ENCODE results near the gene MRAS. TPM values are rescaled to one million over a fixed set of nuclear protein-coding genes. Genes with fewer than 3 reads are reported as not detected.

Gene MRAS
- total RNA-seq, 1 donor from 2014 or later: 40.1 TPM

DNA sequence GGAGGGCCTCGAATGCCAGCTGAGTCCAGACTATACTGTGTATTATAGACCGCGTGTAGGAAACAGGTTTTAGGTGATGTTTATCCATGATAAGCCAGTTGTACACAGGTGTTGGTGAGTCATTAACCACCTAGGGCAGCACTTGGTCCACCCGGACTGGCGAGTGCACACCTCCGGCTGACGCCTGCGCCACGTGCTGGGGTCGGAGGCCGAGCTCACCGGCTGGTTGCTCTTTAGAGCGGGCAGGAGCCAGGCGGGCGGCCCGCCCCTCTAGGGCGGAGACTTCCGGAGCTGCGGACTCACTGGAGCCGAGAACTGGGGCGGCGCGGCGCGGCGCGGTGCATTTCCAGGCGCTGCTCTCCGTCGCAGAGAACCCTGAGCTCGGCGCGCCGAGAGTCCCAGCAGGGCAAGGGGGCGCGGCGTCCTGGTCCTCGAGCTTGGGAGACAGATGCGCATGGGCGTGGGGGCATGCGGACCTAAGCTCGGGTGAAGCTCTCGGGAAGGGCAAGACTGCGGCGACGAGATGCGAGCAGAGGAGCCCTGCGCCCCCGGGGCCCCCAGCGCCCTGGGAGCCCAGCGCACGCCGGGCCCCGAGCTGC is 86.0 kb downstream of the MRAS start, which contains the start of gene ESYT3:
TSS of gene ESYT3 (plus strand) at position 341 of the 599 bp plus-strand sequence. CDS start at position 524, 183 bp downstream.
- Mint-ChIP-seq H3K36me3 (no peaks in the 10 kb centered on the region), H3K9me3 (no peaks in the 10 kb centered on the region), H3K4me1 (no peaks in the 10 kb centered on the region), H3K4me3 (peak within 1 kb of the TSS; percentile 73), H3K27ac (no peak within 1 kb of the TSS), H3K27me3 (ENCODE audit: low read depth) (peaks cover 69% of the 10 kb centered on the region)
- TF ChIP-seq, protein P1, sequence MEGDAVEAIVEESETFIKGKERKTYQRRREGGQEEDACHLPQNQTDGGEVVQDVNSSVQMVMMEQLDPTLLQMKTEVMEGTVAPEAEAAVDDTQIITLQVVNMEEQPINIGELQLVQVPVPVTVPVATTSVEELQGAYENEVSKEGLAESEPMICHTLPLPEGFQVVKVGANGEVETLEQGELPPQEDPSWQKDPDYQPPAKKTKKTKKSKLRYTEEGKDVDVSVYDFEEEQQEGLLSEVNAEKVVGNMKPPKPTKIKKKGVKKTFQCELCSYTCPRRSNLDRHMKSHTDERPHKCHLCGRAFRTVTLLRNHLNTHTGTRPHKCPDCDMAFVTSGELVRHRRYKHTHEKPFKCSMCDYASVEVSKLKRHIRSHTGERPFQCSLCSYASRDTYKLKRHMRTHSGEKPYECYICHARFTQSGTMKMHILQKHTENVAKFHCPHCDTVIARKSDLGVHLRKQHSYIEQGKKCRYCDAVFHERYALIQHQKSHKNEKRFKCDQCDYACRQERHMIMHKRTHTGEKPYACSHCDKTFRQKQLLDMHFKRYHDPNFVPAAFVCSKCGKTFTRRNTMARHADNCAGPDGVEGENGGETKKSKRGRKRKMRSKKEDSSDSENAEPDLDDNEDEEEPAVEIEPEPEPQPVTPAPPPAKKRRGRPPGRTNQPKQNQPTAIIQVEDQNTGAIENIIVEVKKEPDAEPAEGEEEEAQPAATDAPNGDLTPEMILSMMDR (IDR thresholded peaks at IDR 0.05; ENCODE audit: unreplicated experiment): no peak
- DNase-seq (ENCODE audit: low spot score in 2 of 2, unreplicated experiment in 2 of 2): peak; percentile 48 to 66

GRCh38 chr3:138434875-138435772 is 86.7 kb downstream of the MRAS start:
- peak in 1 of 2 experiments; percentile 63 for DNase-seq (ENCODE audit: low spot score in 2 of 2, unreplicated experiment in 2 of 2)
- Mint-ChIP-seq H3K27me3 (ENCODE audit: low read depth) (peaks cover 69% of the 10 kb centered on the region), H3K27ac (no peak overlapping the region), H3K36me3 (no peaks in the 10 kb centered on the region), H3K4me3 (peak overlapping the region; percentile 73), H3K9me3 (no peaks in the 10 kb centered on the region), H3K4me1 (no peaks in the 10 kb centered on the region)
- TF ChIP-seq, protein P1 (IDR thresholded peaks at IDR 0.05; ENCODE audit: unreplicated experiment): no peak

- TF ChIP-seq, protein P1 (IDR thresholded peaks at IDR 0.05; ENCODE audit: unreplicated experiment): no peak
- no peak for DNase-seq (ENCODE audit: low spot score in 2 of 2, unreplicated experiment in 2 of 2)
- peak overlapping the region; percentile 73 for H3K4me3 Mint-ChIP-seq
- H3K9me3 Mint-ChIP-seq: no peaks in the 10 kb centered on the region
- H3K36me3 Mint-ChIP-seq: no peaks in the 10 kb centered on the region
- H3K4me1 Mint-ChIP-seq: no peaks in the 10 kb centered on the region
- H3K27ac Mint-ChIP-seq: no peak overlapping the region
- peaks cover 69% of the 10 kb centered on the region for H3K27me3 Mint-ChIP-seq (ENCODE audit: low read depth)
Observed at GRCh38 chr3:138435840-138436239, 87.5 kb downstream of the MRAS start.

- H3K4me3 Mint-ChIP-seq: no peak overlapping the region
- TF ChIP-seq, protein P1 (IDR thresholded peaks at IDR 0.05; ENCODE audit: unreplicated experiment): no peak
- H3K4me1 Mint-ChIP-seq: peaks cover 1% of the 10 kb centered on the region
- peaks cover 59% of the 10 kb centered on the region for H3K27me3 Mint-ChIP-seq (ENCODE audit: low read depth)
- H3K9me3 Mint-ChIP-seq: no peaks in the 10 kb centered on the region
- H3K27ac Mint-ChIP-seq: no peak overlapping the region
- no peaks in the 10 kb centered on the region for H3K36me3 Mint-ChIP-seq
- DNase-seq (ENCODE audit: low spot score in 2 of 2, unreplicated experiment in 2 of 2): no peak
Observed at GRCh38 chr3:138437281-138437680, 88.9 kb downstream of the MRAS start.

- Mint-ChIP-seq H3K4me3 (no peak overlapping the region), H3K27ac (no peak overlapping the region), H3K4me1 (peaks cover 14% of the 10 kb centered on the region), H3K27me3 (ENCODE audit: low read depth) (peaks cover 45% of the 10 kb centered on the region), H3K36me3 (no peaks in the 10 kb centered on the region), H3K9me3 (no peaks in the 10 kb centered on the region)
- DNase-seq (ENCODE audit: low spot score in 2 of 2, unreplicated experiment in 2 of 2): no peak
- TF ChIP-seq, protein P1 (IDR thresholded peaks at IDR 0.05; ENCODE audit: unreplicated experiment): no peak
Observed at GRCh38 chr3:138438896-138439295, 90.5 kb downstream of the MRAS start.

Data from mesothelial cell of epicardium (in vitro differentiated cells).